Uterus (tissue), 2 donors: ENCODE measurements around the gene CAB39.

Experiments used
- CTCF ChIP-seq, 4 experiments: fragments of 200-600 bp in 2 of 4; fragments of 450-650 bp in 2 of 4; sonication (generic) in 2 of 4; IDR thresholded peaks; one replicate each; pipeline ENCODE4 v1.5.1; 2016 to 2019; ENCODE audit warnings: antibody characterized with exemption in 4 of 4, mild to moderate bottlenecking in 2 of 4, moderate library complexity in 1 of 4
- POLR2A ChIP-seq, 2 donors: fragments of 450-650 bp; IDR thresholded peaks; one replicate each; pipeline ENCODE4 v1.6.1; 2016; ENCODE audit warnings: antibody characterized with exemption in 2 of 2, mild to moderate bottlenecking in 1 of 2, moderate library complexity in 1 of 2

GRCh38 chr2:230827774-230828271, 115.2 kb downstream of the CAB39 start:
- no peak for TF ChIP-seq CTCF (IDR thresholded peaks at IDR 0.05)
- no peak for TF ChIP-seq POLR2A (IDR thresholded peaks at IDR 0.05)
